ENCODE measurements around the gene HUWE1.

Gene HUWE1

DNA sequence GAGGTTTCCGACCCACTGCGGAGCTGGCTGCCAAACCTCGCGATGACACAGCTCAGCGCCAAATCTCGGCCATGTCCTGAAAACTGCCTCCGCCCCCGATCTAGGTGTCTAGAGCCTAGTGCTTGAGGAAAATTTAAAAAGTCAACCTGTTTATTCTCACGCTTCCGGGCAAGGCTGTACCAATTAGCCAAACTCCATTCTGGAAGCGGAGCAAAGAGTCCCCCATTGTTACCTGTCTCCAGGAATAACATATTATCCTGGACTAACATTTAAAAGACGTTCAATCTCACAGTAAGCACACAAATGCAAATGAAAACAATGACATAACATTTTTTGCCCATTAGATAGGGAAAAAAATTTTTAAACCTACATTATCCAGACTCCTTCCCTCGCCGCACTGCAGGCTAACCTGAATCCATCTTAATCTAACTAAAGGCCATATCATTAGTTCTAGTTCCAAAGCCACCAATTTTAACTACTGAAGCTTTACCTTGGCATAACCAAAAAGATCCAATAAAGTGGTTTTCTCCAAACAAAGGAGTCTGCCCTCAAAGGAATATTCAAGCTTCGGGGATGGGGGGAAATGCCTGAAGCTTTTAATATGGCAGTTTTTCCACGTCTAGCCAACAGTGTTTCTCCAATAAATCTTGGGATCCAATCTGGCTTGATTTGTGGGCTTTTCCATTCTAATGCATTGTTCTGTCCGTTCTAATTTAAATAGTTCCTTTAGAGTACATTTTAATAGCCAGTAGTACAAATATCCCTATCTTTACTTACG is 1.9 kb downstream of the HUWE1 start:
- no peak for DNase-seq (ENCODE audit: low read depth)

DNA sequence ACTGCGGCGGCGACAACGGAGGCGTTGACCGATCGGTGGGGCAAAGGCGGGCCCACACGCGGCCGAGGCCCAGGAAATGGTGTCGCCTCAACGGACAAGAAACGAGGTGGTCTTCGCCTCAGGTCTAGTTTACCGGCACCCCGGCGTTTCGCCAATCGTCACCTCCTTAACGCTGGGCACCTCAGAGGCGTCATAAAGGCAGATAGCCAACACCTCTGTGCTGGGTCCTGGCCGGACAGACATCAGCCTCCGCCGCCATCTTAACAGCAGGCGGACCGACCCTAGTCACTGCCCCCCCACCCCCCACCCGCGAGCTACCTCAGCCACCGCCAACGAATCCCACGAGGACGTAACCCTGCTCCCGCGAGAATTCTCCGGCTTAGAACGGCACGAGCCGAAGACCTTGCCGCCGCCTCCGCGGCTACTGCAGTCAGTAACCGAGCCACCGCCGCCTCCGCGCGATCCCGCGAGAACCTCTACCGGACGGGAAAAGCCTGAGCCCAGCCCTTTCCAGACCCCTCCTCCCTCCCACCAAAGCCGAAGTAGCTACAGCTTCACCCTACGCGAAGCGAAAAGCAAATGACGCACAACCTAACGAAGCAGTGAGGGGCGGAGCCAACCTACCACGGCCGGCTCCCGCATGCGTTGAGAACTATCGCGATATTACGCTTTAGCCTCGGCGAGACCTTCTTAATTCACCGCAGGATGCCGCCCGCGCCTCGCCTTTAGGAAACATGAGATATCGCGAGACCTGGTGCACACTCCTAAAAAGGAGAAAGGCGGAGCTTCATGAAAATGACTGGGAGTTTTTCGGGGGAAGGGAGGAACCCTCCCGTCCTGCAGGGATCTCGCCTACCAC is 2.7 kb downstream of the HUWE1 start:
- DNase-seq (ENCODE audit: low read depth), result peak; percentile 95

DNA sequence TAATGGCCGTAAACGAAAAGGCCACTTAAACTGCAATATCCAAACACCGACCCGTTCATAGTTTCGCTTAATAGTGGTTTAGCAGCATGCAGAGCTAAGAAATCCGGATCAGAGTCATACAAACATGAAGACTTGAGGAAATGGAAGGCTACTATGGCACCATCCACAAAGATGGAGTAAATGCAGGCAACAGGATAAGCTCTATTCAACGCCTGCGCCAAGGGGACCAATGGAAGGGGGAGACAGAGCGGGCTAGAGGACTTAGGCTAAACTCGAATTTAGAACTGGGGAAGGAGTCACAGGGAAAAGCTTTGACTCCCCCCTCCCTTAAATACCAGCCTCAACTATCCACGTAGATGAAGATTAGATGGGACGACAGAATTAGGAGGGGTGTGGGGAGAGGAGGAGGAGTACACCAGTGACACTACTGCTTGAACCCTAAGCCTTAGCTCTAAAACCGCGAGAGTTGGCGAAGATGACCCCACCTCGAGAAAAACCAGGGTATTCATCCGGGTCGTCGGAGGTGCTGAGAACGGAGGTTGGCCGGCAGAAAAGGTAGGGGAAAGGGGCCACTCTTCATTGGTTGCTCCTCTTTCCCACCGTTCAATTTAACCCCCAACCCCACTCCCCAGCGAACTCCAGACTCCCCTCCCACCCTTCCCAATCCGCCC is 3.5 kb downstream of the HUWE1 start:
- DNase-seq (ENCODE audit: low read depth), result peak; percentile 25

DNA sequence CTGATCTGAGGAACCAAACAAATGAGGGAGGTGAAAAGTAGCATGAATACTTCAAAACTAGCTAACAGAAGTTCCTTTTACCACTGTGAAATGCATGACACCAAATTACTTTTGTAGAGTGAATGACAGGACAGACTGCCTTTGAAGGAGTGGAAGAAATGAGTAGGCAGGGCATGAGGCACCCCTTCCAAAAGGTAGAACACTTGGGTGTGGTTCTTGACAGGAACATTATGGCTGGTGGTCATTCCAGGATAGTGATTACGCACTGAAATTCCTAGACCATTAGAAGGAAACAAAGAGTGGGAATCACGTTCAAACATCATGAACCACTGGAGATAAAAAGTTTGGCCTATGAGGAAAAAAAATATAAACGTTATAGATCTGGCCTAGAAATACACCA is 4.9 kb downstream of the HUWE1 start:
- DNase-seq (ENCODE audit: low read depth), result no peak

DNA sequence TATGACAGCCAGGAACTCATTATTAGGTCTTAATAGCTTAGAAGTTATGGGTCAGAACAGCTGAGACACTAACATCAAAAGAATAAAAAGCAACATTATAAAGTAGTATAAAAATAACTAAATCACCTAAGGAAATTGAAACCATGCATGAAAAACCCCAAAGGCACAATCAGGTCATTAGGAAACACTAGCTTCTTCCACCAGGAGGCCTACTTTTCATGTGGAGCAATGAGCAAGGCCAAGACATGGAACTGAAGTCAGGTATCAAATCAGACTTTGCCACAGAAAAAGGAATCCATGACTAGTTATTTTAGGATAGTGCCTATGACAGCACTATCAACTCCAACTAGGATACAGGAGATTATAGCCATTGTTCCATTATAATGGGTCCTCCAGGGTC is 7.9 kb downstream of the HUWE1 start:
- no peak for DNase-seq (ENCODE audit: low read depth)

DNA sequence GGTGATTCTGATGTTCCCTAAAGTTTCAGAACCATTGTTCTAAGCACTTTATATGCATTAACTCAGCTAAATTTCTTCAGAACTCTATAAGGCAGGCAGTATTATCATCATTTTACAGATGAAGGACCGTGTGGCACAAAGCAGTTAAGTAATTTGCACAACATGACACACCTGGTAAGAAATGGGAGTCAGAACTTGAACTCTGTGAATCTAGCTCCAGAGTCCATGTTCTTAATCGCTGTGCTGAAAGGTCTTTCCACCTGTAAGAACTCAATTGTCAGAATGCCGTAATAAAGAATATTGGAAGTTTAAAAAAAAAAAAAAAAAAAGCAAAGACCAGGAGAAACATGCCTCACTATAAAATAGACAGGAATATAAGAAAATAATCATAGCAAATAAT is 9.2 kb downstream of the HUWE1 start:
- DNase-seq (ENCODE audit: low read depth), result no peak

DNA sequence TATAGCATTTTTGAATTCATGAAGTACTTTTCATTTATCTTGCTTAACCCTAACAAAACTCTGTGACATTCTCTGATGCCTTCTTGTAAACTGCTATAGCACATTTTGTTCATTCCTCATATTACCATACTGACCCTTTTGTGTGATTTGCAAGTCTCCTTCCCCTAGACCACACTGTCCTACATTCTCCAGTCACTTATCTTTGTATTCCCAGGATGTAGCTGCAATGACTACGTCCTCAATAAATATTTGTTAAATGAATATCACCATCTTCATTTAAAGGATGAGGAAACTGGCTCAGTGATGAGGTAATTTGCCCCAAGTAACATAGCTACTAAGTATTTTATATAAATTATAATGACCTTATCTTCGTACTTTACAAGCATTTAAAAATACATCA is 11.9 kb downstream of the HUWE1 start:
- DNase-seq (ENCODE audit: low read depth), result no peak

DNA sequence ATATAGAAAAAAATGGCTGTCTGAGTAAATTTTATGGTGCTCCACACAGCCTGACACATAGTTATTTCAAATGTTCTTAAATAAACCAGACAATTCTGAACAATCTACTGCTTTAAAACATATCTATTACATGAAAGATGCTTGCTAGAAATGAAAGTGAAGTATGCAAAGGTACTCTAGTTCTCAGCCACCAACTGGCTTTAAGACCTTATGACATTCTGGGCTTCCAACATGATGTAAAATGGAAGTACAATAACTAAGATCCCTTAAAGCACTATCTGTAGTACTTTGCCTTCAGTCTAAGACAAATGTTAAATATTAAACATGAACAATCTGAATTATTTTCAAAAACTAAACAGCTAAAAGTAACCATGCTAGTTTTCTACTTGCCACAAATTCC is 17.3 kb downstream of the HUWE1 start:
- DNase-seq (ENCODE audit: low read depth), result no peak

DNA sequence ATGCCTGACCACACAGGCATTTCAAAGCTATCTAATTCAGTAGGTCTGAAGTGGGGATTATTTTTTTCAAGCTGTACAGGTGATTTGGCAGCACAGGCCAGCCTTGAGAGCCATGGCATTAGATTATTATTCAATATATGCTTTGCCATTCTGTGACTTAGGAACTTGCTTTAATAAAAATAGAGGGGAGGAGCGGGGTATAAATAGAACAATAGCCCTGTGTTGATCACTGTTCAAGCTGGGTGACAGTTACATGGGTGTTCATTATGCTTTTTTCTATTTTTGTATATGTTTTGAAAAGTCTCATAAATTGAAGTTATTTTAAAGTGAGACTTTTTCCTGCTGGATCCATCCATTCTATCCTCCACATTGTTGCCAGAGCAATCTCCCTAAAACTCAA is 20.3 kb downstream of the HUWE1 start:
- no peak for DNase-seq (ENCODE audit: low read depth)

DNA sequence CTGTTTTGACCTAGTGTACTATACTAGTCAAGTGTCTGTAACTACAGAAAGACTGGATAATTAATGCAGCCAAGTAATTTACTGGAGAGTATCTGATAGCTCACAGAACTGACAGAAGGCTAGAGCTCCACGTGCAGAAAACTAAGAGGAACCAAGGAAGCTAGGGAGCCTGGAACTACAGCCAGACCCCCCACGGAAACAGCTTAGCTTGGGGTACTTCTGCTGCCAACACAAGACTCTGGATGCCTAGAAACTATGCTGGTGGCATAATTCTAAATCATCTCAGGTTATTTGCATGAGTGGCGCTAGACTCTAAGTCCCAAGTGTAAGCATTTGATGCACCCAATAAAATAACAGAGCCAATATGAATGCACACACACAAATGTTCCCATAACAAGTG is 26.5 kb downstream of the HUWE1 start:
- no peak for DNase-seq (ENCODE audit: low read depth)

DNA sequence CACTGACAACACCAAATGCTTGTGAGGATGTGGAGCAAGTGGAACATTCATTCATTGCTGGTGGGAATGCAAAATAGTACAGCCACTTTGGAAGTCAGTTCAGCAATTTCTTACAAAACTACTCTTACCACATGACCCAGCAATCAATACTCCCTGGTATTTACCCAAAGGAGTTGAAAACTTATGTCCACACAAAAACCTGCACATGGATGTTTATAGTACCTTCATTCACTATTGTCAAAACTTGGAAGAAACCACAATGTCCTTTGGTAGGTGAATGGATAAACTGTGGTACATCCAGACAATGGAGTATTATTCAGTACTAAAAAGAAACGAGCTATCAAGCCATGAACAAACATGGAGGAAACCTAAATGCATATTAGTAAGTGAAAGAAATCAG is 27.5 kb downstream of the HUWE1 start:
- DNase-seq (ENCODE audit: low read depth), result no peak

DNA sequence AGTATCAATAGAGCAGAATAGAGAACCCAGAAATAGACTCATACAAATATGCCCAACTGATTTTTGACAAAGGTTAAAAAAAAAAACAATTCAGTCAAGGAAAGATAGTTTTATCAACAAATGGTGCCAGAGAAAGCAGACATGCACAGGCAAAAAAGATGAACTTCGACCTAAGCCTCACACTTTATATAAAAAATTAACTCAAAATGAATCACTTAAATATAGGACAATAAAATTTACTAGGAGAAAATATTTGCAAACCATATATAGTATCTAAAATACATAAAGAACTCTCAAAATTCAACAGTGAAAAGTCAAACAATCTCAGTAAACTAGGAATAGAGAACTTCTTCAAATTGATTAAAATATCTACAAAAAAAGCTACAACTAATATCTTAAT is 29.7 kb downstream of the HUWE1 start:
- DNase-seq (ENCODE audit: low read depth), result no peak

DNA sequence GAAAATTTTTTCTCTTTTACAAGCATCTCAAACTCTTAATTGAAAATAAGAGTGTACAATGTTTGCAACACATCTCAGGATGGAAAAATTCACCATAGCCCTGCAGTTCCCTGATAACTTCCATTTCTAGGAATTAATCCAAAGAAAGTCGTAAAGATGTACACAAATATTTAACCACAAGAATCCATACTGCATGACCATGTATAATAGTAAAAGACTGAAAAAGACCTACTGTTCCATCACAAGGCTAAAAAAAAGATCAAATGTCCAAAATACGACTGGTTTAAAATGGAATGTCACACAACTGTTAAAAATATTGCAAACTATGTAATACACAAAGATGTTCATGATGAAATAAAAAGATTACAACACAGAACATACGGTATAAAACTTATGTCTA is 32.1 kb downstream of the HUWE1 start:
- no peak for DNase-seq (ENCODE audit: low read depth)

DNA sequence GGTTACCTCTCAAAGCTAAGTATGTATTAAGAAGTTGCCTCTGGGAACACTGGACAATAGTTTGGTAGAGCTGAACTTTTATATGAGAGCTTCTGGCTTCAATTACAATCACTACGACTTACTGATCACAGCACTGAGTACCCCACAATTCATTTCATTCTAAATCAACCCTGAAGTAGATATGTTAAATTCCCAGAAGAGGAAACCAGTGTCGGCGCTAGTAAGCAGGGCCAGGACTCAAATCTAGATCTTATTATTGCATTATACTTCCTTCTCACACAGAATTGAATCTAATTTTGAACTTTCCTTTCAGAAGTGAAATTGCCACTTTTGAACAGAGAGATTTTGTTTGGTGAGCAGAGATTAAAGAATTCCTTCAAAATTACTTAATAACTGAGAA is 41.8 kb downstream of the HUWE1 start:
- no peak for DNase-seq (ENCODE audit: low read depth)

DNA sequence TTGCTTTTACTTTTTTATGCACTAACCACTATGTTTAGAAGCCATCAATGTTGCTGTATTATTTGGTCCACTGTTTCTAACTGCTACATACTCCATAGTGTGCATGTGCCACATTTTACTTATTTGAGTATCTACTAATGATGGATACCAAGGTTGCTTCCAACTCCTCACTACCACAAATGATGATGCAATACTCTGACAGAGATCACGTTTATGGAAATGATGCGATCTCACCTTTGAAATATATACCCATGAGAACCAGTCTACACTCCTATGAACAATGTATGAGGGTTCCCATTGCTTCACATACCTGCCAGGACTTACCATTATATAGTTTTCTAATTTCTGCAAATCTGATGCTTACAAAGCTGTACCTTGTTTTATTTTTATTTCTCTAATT is 44.2 kb downstream of the HUWE1 start:
- no peak for DNase-seq (ENCODE audit: low read depth)

DNA sequence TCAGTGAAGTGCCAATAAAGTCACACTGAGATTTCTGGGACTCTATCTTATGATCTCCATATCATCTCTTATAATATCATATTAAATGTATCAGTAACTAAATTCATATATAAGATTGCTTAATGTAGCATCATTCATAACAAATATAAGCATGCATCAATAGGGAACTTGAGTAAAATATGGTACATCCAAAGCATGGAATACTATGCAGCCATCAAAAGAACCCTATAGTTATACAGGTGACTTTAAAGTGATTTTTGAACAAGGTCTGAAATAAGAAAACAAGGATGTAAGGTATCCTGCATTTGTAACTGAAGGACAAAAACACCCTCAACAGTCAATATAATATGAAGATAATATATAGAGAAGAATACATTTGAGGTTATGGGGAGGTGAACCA is 47.3 kb downstream of the HUWE1 start:
- no peak for DNase-seq (ENCODE audit: low read depth)

DNA sequence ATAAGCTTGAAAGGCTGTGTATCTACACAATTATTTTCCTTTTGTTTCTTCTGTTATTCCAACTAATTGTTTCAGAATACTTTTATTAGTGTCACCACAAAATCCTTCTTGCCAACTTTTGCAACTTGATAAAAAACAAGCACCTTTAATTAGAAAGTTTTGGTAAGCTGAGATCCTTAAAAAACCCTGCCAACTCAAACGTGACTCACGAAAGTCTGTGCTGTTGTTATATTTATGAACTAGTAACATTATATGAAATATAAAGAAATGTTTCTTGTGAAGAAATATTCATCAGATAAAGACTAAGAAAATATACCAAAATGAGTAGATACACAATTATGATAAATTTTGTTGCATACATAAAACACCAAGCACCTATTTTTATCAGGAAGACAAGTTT is 49.0 kb downstream of the HUWE1 start:
- DNase-seq (ENCODE audit: low read depth), result no peak

DNA sequence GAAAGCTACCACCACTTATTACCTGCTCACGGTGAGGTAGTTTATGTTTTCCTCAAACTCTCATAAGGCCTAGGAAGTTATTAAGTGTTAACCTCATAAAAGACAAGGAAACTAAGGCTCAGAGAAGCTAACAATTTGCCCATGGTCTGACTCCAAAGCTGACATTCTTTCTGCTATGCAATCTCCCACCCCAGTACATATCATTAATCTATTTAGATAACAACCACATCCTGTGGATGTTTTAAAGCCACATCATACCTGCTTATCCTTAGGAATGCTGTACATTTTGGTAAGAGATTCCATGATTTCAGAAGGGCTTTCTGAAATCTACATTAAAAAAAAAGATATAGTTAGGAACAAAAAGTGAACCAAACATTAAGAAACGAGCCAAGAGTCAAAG is 55.4 kb downstream of the HUWE1 start:
- no peak for DNase-seq (ENCODE audit: low read depth)

DNA sequence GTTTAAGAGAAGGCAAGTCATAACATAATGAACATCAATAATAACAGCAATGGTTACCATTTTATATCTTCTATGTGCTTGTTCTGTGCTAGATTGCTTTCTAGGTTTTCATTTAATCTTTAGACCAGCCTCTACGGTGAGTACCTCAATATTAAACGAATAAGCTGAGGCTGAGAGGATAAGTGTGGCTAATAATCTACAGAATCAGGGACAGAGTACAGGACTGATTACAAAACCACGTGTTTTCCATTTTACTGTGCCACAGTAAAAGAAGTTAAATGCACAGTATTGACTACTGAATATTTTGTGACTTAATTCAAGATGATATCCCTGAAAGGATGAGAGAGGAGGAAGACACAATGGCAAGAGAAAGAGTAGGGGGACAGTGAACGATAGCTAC is 56.3 kb downstream of the HUWE1 start:
- DNase-seq (ENCODE audit: low read depth), result no peak

DNA sequence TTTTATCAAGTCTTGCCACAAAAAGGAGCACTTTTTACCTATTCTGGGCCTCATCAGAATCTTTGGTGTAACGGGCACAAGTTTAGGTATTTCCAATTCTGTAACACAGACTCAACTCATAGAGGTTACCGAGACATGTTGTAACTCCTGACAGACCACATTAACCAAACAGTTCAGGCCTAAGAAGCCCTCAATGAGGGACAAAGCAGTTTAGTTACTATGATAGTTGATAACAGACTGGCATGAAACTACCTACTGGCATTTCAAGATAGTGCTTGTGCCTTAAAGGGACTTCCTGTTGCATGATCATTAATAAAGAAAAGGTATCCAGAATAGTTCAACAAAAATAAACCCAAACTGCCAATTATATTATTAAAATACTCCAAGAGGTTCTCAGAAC is 64.1 kb downstream of the HUWE1 start:
- no peak for DNase-seq (ENCODE audit: low read depth)

DNA sequence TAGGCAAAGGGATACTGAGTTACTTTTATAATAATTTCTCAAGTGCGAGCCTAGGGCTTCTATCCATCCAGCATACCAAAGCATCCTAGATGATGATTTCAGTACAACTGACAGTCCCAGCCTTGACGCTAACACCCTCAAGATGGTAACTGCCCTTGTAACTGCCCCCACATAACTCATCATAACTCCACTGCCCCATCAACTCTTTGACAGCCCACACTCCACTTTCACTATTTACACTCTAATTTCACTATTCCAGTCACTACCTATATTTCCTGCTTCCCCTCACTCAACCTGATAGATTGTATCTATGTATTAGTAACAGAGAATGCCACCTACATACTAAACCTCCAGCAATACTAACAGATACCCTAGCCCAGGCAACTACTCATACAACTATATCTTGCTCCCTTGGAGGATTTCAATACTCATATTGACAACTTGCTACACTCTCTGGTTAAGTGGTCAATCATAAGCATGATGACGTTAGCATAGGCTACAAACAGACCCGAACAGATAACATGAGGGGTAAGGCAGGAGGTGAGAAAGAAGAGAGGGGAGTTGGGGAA is 65.0 kb downstream of the HUWE1 start:
- DNase-seq (ENCODE audit: low read depth), result no peak

DNA sequence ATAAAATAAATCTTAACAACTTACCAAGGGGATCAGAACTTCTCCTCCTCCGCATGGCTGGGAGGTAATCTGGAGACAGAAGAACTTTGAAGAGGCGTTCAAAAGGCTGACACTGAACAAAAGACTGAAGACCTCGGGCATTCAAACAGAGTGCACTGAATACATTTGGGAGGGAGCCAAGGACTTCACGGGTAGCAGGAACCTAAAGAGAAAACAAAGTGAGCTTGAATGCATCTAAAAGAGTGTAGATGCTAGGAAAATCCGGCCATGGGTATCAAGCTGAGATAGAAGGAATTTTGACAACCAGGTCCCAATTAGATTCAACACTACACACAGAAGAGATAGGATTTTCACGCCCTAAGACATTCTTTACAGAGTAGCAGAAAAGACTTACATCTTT is 69.6 kb downstream of the HUWE1 start:
- no peak for DNase-seq (ENCODE audit: low read depth)

DNA sequence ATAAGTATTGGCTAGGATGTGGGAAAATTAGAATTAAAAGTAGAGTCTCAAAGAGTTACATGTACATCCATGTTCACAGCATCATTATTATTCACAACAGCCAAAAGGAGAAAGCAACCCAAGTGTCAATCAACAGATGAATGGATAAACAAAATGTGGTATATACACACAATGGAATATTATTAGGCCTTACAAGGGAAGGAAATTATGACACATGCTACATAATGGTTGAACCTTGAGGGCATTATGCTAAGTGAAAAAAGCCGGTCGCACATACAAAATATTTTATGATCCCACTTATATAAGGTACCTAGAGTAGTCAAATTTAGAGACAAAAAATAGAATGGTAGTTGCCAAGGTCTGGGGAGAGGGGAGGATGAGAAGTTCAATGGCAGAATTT is 80.1 kb downstream of the HUWE1 start:
- DNase-seq (ENCODE audit: low read depth), result no peak
